B cell (primary cell): ENCODE data around the gene DAPK3. TPM values are rescaled to one million over a fixed set of nuclear protein-coding genes. Genes with fewer than 3 reads are reported as not detected.
"Not testable (repeated sequence)": the region's sequence is repeated elsewhere in the genome, so short reads cannot be mapped to it uniquely, and the experiment has no call there.

Experiments used
- ATAC-seq: fragments of 200-7000 bp; cut with Tn5 transposase; one replicate; pipeline ENCODE4 v1.10.0; 2021; ENCODE audit warnings: low read depth, mild to moderate bottlenecking, moderate number of reproducible peaks, moderate library complexity
- CTCF ChIA-PET: fragments of 350-600 bp; sonication (Branson Sonifier 250); formaldehyde crosslinking; loops from one replicate; lab custom pipeline; 2021; ENCODE audit warnings: antibody characterized with exemption, inconsistent platforms; lab: Charles Lee
- POLR2A ChIA-PET: fragments of 350-600 bp; sonication (Branson Sonifier 250); formaldehyde crosslinking; loops from one replicate; lab custom pipeline; 2021; ENCODE audit warnings: antibody characterized with exemption; lab: Charles Lee
- DNase-seq: peaks from one replicate; pipeline ENCODE4 v3.0.0; 2013
- H2AFZ ChIP-seq: 2 replicates; pipeline ENCODE4 v1.6.1; 2012; ENCODE audit warnings: mild to moderate bottlenecking, low read depth, low read length; ENCODE audit not compliant: insufficient read depth, poor library complexity, severe bottlenecking
- H3K27ac ChIP-seq, 2 donors: 1 replicate in 1 of 2; 2 replicates in 1 of 2; pipeline ENCODE4 v1.5.1; 2012 to 2013; ENCODE audit warnings: low read length in 2 of 2, mild to moderate bottlenecking in 2 of 2, moderate library complexity in 1 of 2
- H3K27me3 ChIP-seq, 4 experiments: fragments of 200-600 bp in 1 of 4; sonication (generic) in 1 of 4; replicated peaks in 1 of 4; 1 replicate in 2 of 4; 2 replicates in 2 of 4; pipeline versions ENCODE4 v1.6.1 to v1.7.0; 2013 to 2016; ENCODE audit warnings: low read length in 3 of 4, mild to moderate bottlenecking in 2 of 4, mixed read lengths in 1 of 4, moderate library complexity in 1 of 4; ENCODE audit not compliant: insufficient read depth in 4 of 4, control insufficient read depth in 3 of 4; ENCODE audit errors: control extremely low read depth in 1 of 4
- H3K36me3 ChIP-seq, 2 experiments: replicated peaks in 1 of 2; 1 replicate in 1 of 2; 2 replicates in 1 of 2; pipeline versions ENCODE4 v1.6.1 to v1.7.1; 2013; ENCODE audit warnings: low read length in 1 of 2; ENCODE audit not compliant: insufficient read depth in 2 of 2, control insufficient read depth in 1 of 2; ENCODE audit errors: control extremely low read depth in 1 of 2, extremely low read depth in 1 of 2
- H3K4me1 ChIP-seq, 2 donors: fragments of 200-600 bp in 1 of 2; sonication (generic) in 1 of 2; 1 replicate in 1 of 2; 2 replicates in 1 of 2; pipeline versions ENCODE4 v1.5.1 to v1.6.1; 2013 to 2017; ENCODE audit warnings: low read length in 2 of 2; ENCODE audit not compliant: control insufficient read depth in 2 of 2, insufficient read depth in 2 of 2
- H3K4me2 ChIP-seq: replicated peaks from 2 replicates; pipeline ENCODE3; 2012; ENCODE audit warnings: mild to moderate bottlenecking, low read depth, low read length; ENCODE audit not compliant: poor library complexity, severe bottlenecking
- H3K4me3 ChIP-seq, 5 experiments: fragments of 200-600 bp in 1 of 5; sonication (generic) in 1 of 5; 1 replicate in 3 of 5; 2 replicates in 2 of 5; pipeline versions ENCODE4 v1.5.1 to v1.7.0; 2011 to 2016; ENCODE audit warnings: low read length in 4 of 5, mild to moderate bottlenecking in 4 of 5, low read depth in 2 of 5, control low read depth in 1 of 5, moderate library complexity in 1 of 5; ENCODE audit not compliant: insufficient read depth in 1 of 5; ENCODE audit errors: control extremely low read depth in 1 of 5, extremely low read depth in 1 of 5
- H3K79me2 ChIP-seq: fragments of 200-600 bp; sonication (generic); one replicate; pipeline ENCODE4 v1.6.0; 2016; ENCODE audit warnings: low read length; ENCODE audit not compliant: control insufficient read depth, insufficient read depth
- H3K9ac ChIP-seq: fragments of 200-600 bp; sonication (generic); 2 replicates; pipeline ENCODE4 v1.6.1; 2017; ENCODE audit warnings: mild to moderate bottlenecking, low read length, moderate library complexity
- H3K9me3 ChIP-seq, 3 donors: one replicate each; pipeline versions ENCODE4 v1.6.1 to v1.7.1; 2013; ENCODE audit warnings: low read length in 2 of 3; ENCODE audit not compliant: control insufficient read depth in 2 of 3, insufficient read depth in 1 of 3; ENCODE audit errors: control extremely low read depth in 1 of 3
- H4K20me1 ChIP-seq: 2 replicates; pipeline ENCODE4 v1.6.0; 2012; ENCODE audit warnings: mild to moderate bottlenecking, low read length; ENCODE audit not compliant: insufficient read depth, control insufficient read depth, poor library complexity, severe bottlenecking
- H3K27ac Mint-ChIP-seq: one replicate; pipeline ENCODE4 v1.8.0; 2021; ENCODE audit warnings: mixed read lengths
- H3K27me3 Mint-ChIP-seq: one replicate; pipeline ENCODE4 v1.8.0; 2021; ENCODE audit warnings: mixed read lengths
- H3K4me1 Mint-ChIP-seq: one replicate; pipeline ENCODE4 v1.8.0; 2021; ENCODE audit warnings: mixed read lengths
- H3K4me3 Mint-ChIP-seq: one replicate; pipeline ENCODE4 v1.8.0; 2021; ENCODE audit warnings: mixed read lengths
- H3K9me3 Mint-ChIP-seq: one replicate; pipeline ENCODE4 v1.8.0; 2022; ENCODE audit warnings: mixed read lengths; ENCODE audit not compliant: insufficient read depth
- EZH2 ChIP-seq: IDR thresholded peaks from 2 replicates; pipeline ENCODE4 v1.6.1; 2012; ENCODE audit warnings: borderline replicate concordance, low read depth, mild to moderate bottlenecking, moderate library complexity, low read length; ENCODE audit not compliant: insufficient read depth, poor library complexity, severe bottlenecking
- WGBS: methylation state at CpG from one replicate; pipeline ENCODE4 v1.1.5; 2013; ENCODE audit warnings: missing lambda C conversion rate; ENCODE audit not compliant: insufficient coverage; 5-methylcytosine and 5-hydroxymethylcytosine counted together
- intact Hi-C: fragments of 100-400 bp; cut with micrococcal nuclease; formaldehyde crosslinking; loops from one replicate; pipeline ENCODE4 v1.10.0; 2022
- polyA plus RNA-seq: library from polyadenylated mRNA; depleted of rRNA; stranded (reverse); fragments of >200 nt; gene quantifications from 2 replicates; pipeline ENCODE4 v1.2.3, GENCODE V29; 2012
- total RNA-seq, 2 donors: library from RNA; stranded (reverse); fragments of 120-200 nt in 1 of 2; gene quantifications; 1 replicate in 1 of 2; 2 replicates in 1 of 2; pipeline versions ENCODE4 v1.2.3 to v1.2.4, GENCODE V29; 2013 to 2022
- TF ChIP-seq, protein P1 (sequence below): fragments of 200-600 bp; IDR thresholded peaks from one replicate; pipeline ENCODE4 v1.8.0; 2022; ENCODE audit warnings: antibody characterized with exemption, mild to moderate bottlenecking

DAPK3 gene
- total and polyA plus RNA-seq, 2 donors (not counting 1 experiment from before 2014, with no cell fraction given), result 32.6 to 47.4 TPM

DNA sequence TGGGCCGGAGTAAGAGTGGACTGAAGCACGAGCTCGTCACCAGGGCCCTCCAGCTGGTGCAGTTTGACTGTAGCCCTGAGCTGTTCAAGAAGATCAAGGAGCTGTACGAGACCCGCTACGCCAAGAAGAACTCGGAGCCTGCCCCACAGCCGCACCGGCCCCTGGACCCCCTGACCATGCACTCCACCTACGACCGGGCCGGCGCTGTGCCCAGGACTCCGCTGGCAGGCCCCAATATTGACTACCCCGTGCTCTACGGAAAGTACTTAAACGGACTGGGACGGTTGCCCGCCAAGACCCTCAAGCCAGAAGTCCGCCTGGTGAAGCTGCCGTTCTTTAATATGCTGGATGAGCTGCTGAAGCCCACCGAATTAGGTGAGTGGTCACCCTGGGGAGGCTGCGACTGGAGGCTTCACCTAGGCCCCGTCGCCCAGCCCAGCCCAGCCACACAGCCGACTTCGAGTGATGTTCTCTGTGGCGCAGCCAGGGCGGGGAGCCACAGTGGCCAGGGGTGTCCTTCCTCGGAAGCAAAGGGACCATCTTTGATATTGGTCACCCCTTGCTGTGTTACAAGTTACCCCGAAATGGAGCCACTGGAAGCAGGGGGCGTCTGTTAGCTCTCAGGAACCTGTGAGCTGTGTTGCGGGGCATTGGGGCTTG is 42.2 kb upstream of the DAPK3 start:
- ChIA-PET POLR2A (no interaction called here), CTCF (interaction anchor here (0.6 kb wide), 1 partner anchor 10 kb away, joined by 7 read pairs; no protein-coding TSS in a partner anchor)
- Histone ChIP-seq H3K4me3 (no peak overlapping the region), H3K27me3 (no peaks in the 10 kb centered on the region), H3K4me2 (no peak overlapping the region), H3K9ac (no peak overlapping the region), H3K4me1 (peaks cover 14 to 24% of the 10 kb centered on the region in 2 donors), H3K27ac (no peak overlapping the region), H2AFZ (no peak overlapping the region), H4K20me1 (peaks cover 100% of the 10 kb centered on the region), H3K79me2 (peaks cover 98% of the 10 kb centered on the region), H3K36me3 (peaks cover 0 to 42% of the 10 kb centered on the region in 2 experiments), H3K9me3 (peaks cover 0 to 3% (median 0%) of the 10 kb centered on the region in 3 donors)
- no peak for TF ChIP-seq EZH2
- intact Hi-C loops, result no loop called here
- Mint-ChIP-seq H3K9me3 (no peaks in the 10 kb centered on the region), H3K4me1 (peaks cover 37% of the 10 kb centered on the region), H3K27me3 (no peaks in the 10 kb centered on the region), H3K27ac (no peak overlapping the region), H3K4me3 (no peak overlapping the region)
- 98% methylated on average over 33 of the region's 33 CpGs for WGBS
- DNase-seq (no peak), ATAC-seq (no peak)

DNA sequence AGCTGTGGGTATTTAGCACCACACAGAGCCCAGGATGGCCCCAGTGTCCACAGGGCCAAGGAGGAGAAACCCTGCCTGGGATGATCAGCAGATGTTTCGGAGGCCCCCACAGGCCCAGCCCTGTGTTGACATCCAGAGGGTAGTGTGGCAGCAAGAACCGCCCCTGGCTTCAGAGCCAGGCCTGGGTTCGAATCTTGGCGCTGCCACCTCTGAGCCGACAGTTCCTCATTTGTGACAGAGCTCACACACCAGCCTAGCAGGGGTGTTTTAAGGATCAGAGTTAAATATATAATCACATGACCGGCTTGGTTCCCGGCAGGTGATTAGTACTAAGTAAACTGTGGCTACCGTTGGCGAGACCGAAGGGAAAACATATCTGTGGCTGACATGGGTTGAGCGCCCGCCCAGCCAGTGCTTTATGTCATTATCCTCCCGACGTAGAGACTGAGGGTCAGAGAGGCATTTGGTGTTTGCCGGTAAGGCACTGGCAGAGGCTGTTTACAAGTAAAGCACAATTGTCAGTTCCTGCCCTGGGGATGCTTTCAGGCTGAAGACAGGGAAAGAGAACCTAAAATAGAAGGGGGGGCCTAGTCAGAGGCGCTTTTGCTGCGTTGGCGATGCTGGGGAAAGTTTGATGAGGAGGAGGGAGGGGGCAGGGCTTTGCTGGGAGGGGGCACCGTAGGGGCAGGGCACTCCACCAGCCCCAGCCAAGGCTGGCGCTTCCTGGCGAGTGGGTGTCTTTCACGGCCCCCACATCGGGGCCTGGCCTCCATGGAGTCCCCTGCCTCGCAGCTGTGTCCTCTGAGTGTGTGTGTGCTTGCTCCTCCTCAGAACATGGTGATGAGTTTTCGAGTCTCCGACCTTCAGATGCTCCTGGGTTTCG is 41.4 kb upstream of the DAPK3 start:
- H3K4me1 ChIP-seq, result peaks cover 14 to 26% of the 10 kb centered on the region in 2 donors
- no peak for DNase-seq
- peaks cover 0 to 41% of the 10 kb centered on the region in 2 experiments for H3K36me3 ChIP-seq
- Mint-ChIP-seq H3K9me3 (no peaks in the 10 kb centered on the region), H3K4me3 (no peak overlapping the region), H3K27ac (no peak overlapping the region), H3K4me1 (peaks cover 37% of the 10 kb centered on the region), H3K27me3 (no peaks in the 10 kb centered on the region)
- H3K27ac ChIP-seq, result no peak overlapping the region
- intact Hi-C loops, result no loop called here
- TF ChIP-seq, protein P1, sequence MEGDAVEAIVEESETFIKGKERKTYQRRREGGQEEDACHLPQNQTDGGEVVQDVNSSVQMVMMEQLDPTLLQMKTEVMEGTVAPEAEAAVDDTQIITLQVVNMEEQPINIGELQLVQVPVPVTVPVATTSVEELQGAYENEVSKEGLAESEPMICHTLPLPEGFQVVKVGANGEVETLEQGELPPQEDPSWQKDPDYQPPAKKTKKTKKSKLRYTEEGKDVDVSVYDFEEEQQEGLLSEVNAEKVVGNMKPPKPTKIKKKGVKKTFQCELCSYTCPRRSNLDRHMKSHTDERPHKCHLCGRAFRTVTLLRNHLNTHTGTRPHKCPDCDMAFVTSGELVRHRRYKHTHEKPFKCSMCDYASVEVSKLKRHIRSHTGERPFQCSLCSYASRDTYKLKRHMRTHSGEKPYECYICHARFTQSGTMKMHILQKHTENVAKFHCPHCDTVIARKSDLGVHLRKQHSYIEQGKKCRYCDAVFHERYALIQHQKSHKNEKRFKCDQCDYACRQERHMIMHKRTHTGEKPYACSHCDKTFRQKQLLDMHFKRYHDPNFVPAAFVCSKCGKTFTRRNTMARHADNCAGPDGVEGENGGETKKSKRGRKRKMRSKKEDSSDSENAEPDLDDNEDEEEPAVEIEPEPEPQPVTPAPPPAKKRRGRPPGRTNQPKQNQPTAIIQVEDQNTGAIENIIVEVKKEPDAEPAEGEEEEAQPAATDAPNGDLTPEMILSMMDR, result no peak
- peaks cover 97% of the 10 kb centered on the region for H3K79me2 ChIP-seq
- H2AFZ ChIP-seq, result no peak overlapping the region
- peaks cover 95% of the 10 kb centered on the region for H4K20me1 ChIP-seq
- ChIA-PET CTCF (interaction anchor here (0.6 kb wide), 1 partner anchor 9 kb away, joined by 7 read pairs; no protein-coding TSS in a partner anchor), POLR2A (interaction anchor here (0.6 kb wide), 1 partner anchor 130 kb away, joined by 3 read pairs; no protein-coding TSS in a partner anchor)
- no peak overlapping the region for H3K9ac ChIP-seq
- ATAC-seq, result no peak
- H3K27me3 ChIP-seq, result no peaks in the 10 kb centered on the region
- peaks cover 0 to 3% (median 0%) of the 10 kb centered on the region in 3 donors for H3K9me3 ChIP-seq
- 97% methylated on average over 27 of the region's 27 CpGs for WGBS
- no peak overlapping the region for H3K4me2 ChIP-seq
- no peak overlapping the region for H3K4me3 ChIP-seq

DNA sequence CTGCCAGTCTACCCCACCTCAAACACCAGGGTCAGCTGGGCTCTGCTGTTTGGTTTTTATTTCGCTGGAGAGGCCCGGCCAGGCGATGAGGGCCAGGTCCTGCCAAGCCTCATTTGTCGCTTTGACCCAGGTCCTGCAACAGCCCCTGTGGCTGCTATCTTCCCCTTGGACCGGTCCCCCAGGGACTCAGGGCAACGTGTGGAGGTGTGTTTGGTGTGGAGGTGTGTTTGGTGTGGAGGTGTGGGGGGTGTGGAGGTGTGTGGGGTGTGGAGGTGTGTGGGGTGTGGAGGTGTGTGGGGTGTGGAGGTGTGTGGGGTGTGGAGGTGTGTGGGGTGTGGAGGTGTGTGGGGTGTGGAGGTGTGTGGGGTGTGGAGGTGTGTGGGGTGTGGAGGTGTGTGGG is 40.5 kb upstream of the DAPK3 start:
- Histone ChIP-seq H3K4me2 (peak overlapping the region; percentile 25), H3K36me3 (peaks cover 0 to 40% of the 10 kb centered on the region in 2 experiments), H3K79me2 (peaks cover 94% of the 10 kb centered on the region), H3K4me1 (peaks cover 14 to 32% of the 10 kb centered on the region in 2 donors), H4K20me1 (peaks cover 86% of the 10 kb centered on the region)
- ATAC-seq, H3K27me3 ChIP-seq, intact Hi-C loops, H3K4me3 Mint-ChIP-seq, H3K9me3 ChIP-seq, H3K27ac Mint-ChIP-seq, H2AFZ ChIP-seq, H3K4me3 ChIP-seq, H3K27me3 Mint-ChIP-seq, DNase-seq, H3K9me3 Mint-ChIP-seq, H3K27ac ChIP-seq, H3K9ac ChIP-seq: not testable (repeated sequence)
- CTCF ChIA-PET, result interaction anchor here (0.6 kb wide), 1 partner anchor 147 kb away, joined by 4 read pairs; no protein-coding TSS in a partner anchor
- POLR2A ChIA-PET, result interaction anchor here (0.5 kb wide), 1 partner anchor 1265 kb away, joined by 3 read pairs; no protein-coding TSS in a partner anchor
- WGBS, result 98% methylated on average over 5 of the region's 6 CpGs
- H3K4me1 Mint-ChIP-seq, result peaks cover 41% of the 10 kb centered on the region
